H9 (cell line): ENCODE data around the gene XPNPEP2. TPM values are rescaled to one million over a fixed set of nuclear protein-coding genes. Genes with fewer than 3 reads are reported as not detected.

ENCODE experiments used
- DNase-seq: peaks from one replicate; pipeline ENCODE4 v3.0.0-alpha.2; 2017
- H2AFZ ChIP-seq: one replicate; pipeline ENCODE4 v1.6.1; 2013; ENCODE audit warnings: mild to moderate bottlenecking, low read length, control low read depth, moderate library complexity
- H2AK5ac ChIP-seq: 2 replicates; pipeline ENCODE4 v1.6.1; 2013; ENCODE audit warnings: low read length, control low read depth, mixed read lengths; ENCODE audit not compliant: insufficient read length
- H2BK120ac ChIP-seq: one replicate; pipeline ENCODE4 v1.6.1; 2013; ENCODE audit warnings: low read depth, mild to moderate bottlenecking, low read length, control low read depth, inconsistent platforms; ENCODE audit not compliant: poor library complexity, severe bottlenecking
- H2BK12ac ChIP-seq: 2 replicates; pipeline ENCODE4 v1.6.1; 2013; ENCODE audit warnings: low read length, control low read depth, mixed read lengths, low read depth; ENCODE audit not compliant: insufficient read length
- H2BK15ac ChIP-seq: 2 replicates; pipeline ENCODE4 v1.6.1; 2013; ENCODE audit warnings: low read depth, low read length, control low read depth
- H2BK20ac ChIP-seq: one replicate; pipeline ENCODE4 v1.6.1; 2013; ENCODE audit warnings: low read depth, mild to moderate bottlenecking, low read length, control low read depth, inconsistent platforms; ENCODE audit not compliant: poor library complexity, severe bottlenecking
- H2BK5ac ChIP-seq: 2 replicates; pipeline ENCODE4 v1.6.1; 2013; ENCODE audit warnings: low read length, control low read depth, mixed read lengths; ENCODE audit not compliant: insufficient read length
- H3K14ac ChIP-seq: 2 replicates; pipeline ENCODE4 v1.6.1; 2013; ENCODE audit warnings: low read length, control low read depth; ENCODE audit not compliant: insufficient read depth
- H3K18ac ChIP-seq: 2 replicates; pipeline ENCODE4 v1.6.1; 2013; ENCODE audit warnings: low read depth, mild to moderate bottlenecking, mixed read lengths, low read length, control low read depth; ENCODE audit not compliant: insufficient read length
- H3K23ac ChIP-seq: 2 replicates; pipeline ENCODE4 v1.6.1; 2013; ENCODE audit warnings: low read length, control low read depth, mixed read lengths, low read depth; ENCODE audit not compliant: insufficient read length
- H3K23me2 ChIP-seq: 2 replicates; pipeline ENCODE4 v1.6.1; 2013; ENCODE audit warnings: low read depth, mild to moderate bottlenecking, mixed read lengths, low read length, control low read depth; ENCODE audit not compliant: insufficient read length, poor library complexity, severe bottlenecking
- H3K27ac ChIP-seq: 2 replicates; pipeline ENCODE4 v1.5.1; 2013; ENCODE audit warnings: low read length, control low read depth, mixed read lengths, low read depth; ENCODE audit not compliant: insufficient read length
- H3K27me3 ChIP-seq: 2 replicates; pipeline ENCODE4 v1.6.1; 2013; ENCODE audit warnings: low read length, control low read depth, inconsistent platforms; ENCODE audit not compliant: insufficient read depth
- H3K4ac ChIP-seq: 2 replicates; pipeline ENCODE4 v1.6.1; 2013; ENCODE audit warnings: low read depth, mild to moderate bottlenecking, control low read depth, inconsistent platforms, low read length, moderate library complexity
- H3K4me1 ChIP-seq: 2 replicates; pipeline ENCODE4 v1.6.1; 2013; ENCODE audit warnings: low read length, control low read depth, inconsistent platforms; ENCODE audit not compliant: insufficient read depth
- H3K4me2 ChIP-seq: 2 replicates; pipeline ENCODE4 v1.6.1; 2013; ENCODE audit warnings: low read length, control low read depth, mixed read lengths; ENCODE audit not compliant: insufficient read length, insufficient read depth
- H3K56ac ChIP-seq: 2 replicates; pipeline ENCODE4 v1.6.1; 2013; ENCODE audit warnings: low read depth, mild to moderate bottlenecking, mixed read lengths, low read length, control low read depth; ENCODE audit not compliant: insufficient read length
- H3K79me1 ChIP-seq: 2 replicates; pipeline ENCODE4 v1.6.1; 2013; ENCODE audit warnings: low read depth, mild to moderate bottlenecking, moderate library complexity, low read length, control low read depth, inconsistent platforms; ENCODE audit not compliant: insufficient read depth, poor library complexity, severe bottlenecking
- H3K79me2 ChIP-seq: 2 replicates; pipeline ENCODE4 v1.6.1; 2013; ENCODE audit warnings: low read length, control low read depth, inconsistent platforms; ENCODE audit not compliant: insufficient read depth
- H3K9ac ChIP-seq: 2 replicates; pipeline ENCODE4 v1.6.1; 2013; ENCODE audit warnings: low read length, control low read depth, mixed read lengths; ENCODE audit not compliant: insufficient read length; ENCODE audit errors: extremely low read depth
- H3K9me3 ChIP-seq: one replicate; pipeline ENCODE4 v1.6.1; 2013; ENCODE audit warnings: low read depth, low read length, inconsistent platforms; ENCODE audit not compliant: control insufficient read depth
- H3T11ph ChIP-seq: one replicate; pipeline ENCODE4 v1.6.1; 2013; ENCODE audit warnings: mild to moderate bottlenecking, low read length, control low read depth, inconsistent platforms
- H4K20me1 ChIP-seq: one replicate; pipeline ENCODE4 v1.6.1; 2013; ENCODE audit not compliant: control insufficient read depth, insufficient read length, insufficient read depth
- H4K5ac ChIP-seq: 2 replicates; pipeline ENCODE4 v1.6.1; 2013; ENCODE audit warnings: low read depth, mild to moderate bottlenecking, mixed read lengths, low read length, control low read depth; ENCODE audit not compliant: insufficient read length
- H4K8ac ChIP-seq: replicated peaks from 2 replicates; pipeline ENCODE4 v1.6.1; 2013; ENCODE audit warnings: low read length, control low read depth, mixed read lengths, low read depth; ENCODE audit not compliant: insufficient read length
- H4K91ac ChIP-seq: 2 replicates; pipeline ENCODE4 v1.6.1; 2013; ENCODE audit warnings: low read depth, mild to moderate bottlenecking, moderate library complexity, mixed read lengths, low read length, control low read depth; ENCODE audit not compliant: insufficient read length
- H3K27ac Mint-ChIP-seq, 3 experiments: 2 replicates in 2 of 3; 3 replicates in 1 of 3; pipeline ENCODE4 v1.8.0; 2020 to 2021; ENCODE audit warnings: mixed read lengths in 3 of 3, mild to moderate bottlenecking in 1 of 3, moderate library complexity in 1 of 3
- H3K27me3 Mint-ChIP-seq: 2 replicates; pipeline ENCODE4 v1.8.0; 2021; ENCODE audit warnings: low read depth, mild to moderate bottlenecking, moderate library complexity, mixed read lengths
- H3K36me3 Mint-ChIP-seq, 3 experiments: 2 replicates in 2 of 3; 3 replicates in 1 of 3; pipeline ENCODE4 v1.8.0; 2020 to 2021; ENCODE audit warnings: low read depth in 3 of 3, mixed read lengths in 3 of 3; ENCODE audit not compliant: insufficient read depth in 1 of 3
- H3K4me1 Mint-ChIP-seq, 2 experiments: 2 replicates each; pipeline ENCODE4 v1.8.0; 2020; ENCODE audit warnings: mixed read lengths in 2 of 2
- H3K4me3 Mint-ChIP-seq, 2 experiments: 2 replicates in 1 of 2; 3 replicates in 1 of 2; pipeline ENCODE4 v1.8.0; 2020 to 2021; ENCODE audit warnings: mild to moderate bottlenecking in 2 of 2, mixed read lengths in 2 of 2, moderate library complexity in 1 of 2
- H3K9me3 Mint-ChIP-seq, 2 experiments: 2 replicates in 1 of 2; 3 replicates in 1 of 2; pipeline ENCODE4 v1.8.0; 2020; ENCODE audit warnings: mild to moderate bottlenecking in 2 of 2, mixed read lengths in 2 of 2, moderate library complexity in 1 of 2
- CTCF ChIP-seq: fragments of 200-600 bp; sonication (generic); conservative IDR thresholded peaks from 3 replicates; pipeline ENCODE4 v1.8.0; 2021; ENCODE audit warnings: antibody characterized with exemption, mild to moderate bottlenecking
- WGBS: extraction: QIAGEN DNeasy Blood & Tissue Kit; methylation state at CpG from one replicate; pipeline ENCODE4 v1.1.7; 2013; ENCODE audit warnings: missing lambda C conversion rate, low lambda C conversion rate, mixed read lengths; ENCODE audit not compliant: insufficient read length; ENCODE audit errors: extremely low coverage; 5-methylcytosine and 5-hydroxymethylcytosine counted together
- total RNA-seq: library from RNA; stranded (reverse); gene quantifications from 2 replicates; pipeline ENCODE4 v1.2.1, GENCODE V29; 2021

The XPNPEP2 gene
- total RNA-seq, 1 experiment from 2014 or later, result 0.11 TPM

GRCh38 chrX:129787336-129788055, 48.7 kb downstream of the XPNPEP2 start:
- no peak overlapping the region; the same call in 1 of the 2 replicates for H3K14ac ChIP-seq

More at GRCh38 chrX:129787336-129788055, 48.7 kb downstream of the XPNPEP2 start:
- peaks cover 0 to 61% of the 10 kb centered on the region in 2 experiments; a peak in 2 of 5 replicates for H3K9me3 Mint-ChIP-seq
- no peak overlapping the region for H2BK5ac ChIP-seq
- H3T11ph ChIP-seq, result no peak overlapping the region
- no peak overlapping the region for H3K9ac ChIP-seq
- no peaks in the 10 kb centered on the region for H3K9me3 ChIP-seq
- no peak overlapping the region for H2AFZ ChIP-seq
- H2BK20ac ChIP-seq, result no peak overlapping the region
- no peak overlapping the region for H4K8ac ChIP-seq
- no peak overlapping the region for H3K23ac ChIP-seq
- H2BK15ac ChIP-seq, result no peak overlapping the region
- no peak overlapping the region for H3K4me2 ChIP-seq
- H3K27ac ChIP-seq, result no peak overlapping the region
- H3K79me2 ChIP-seq, result no peaks in the 10 kb centered on the region
- H4K5ac ChIP-seq, result no peak overlapping the region
- no peak for TF ChIP-seq CTCF
- H2BK12ac ChIP-seq, result no peak overlapping the region
- no peak overlapping the region for H2AK5ac ChIP-seq
- H3K23me2 ChIP-seq, result no peaks in the 10 kb centered on the region
- no peak for DNase-seq
- H3K18ac ChIP-seq, result no peak overlapping the region
- H3K79me1 ChIP-seq, result no peaks in the 10 kb centered on the region
- H4K20me1 ChIP-seq, result no peaks in the 10 kb centered on the region
- no peak overlapping the region for H2BK120ac ChIP-seq
- H3K27me3 ChIP-seq, result no peaks in the 10 kb centered on the region
- WGBS, result no CpG with 5 or more reads among the region's 11 CpGs
- H3K27ac Mint-ChIP-seq, result no peak overlapping the region
- no peaks in the 10 kb centered on the region for H3K4me1 ChIP-seq
- no peak overlapping the region for H3K4ac ChIP-seq
- H3K56ac ChIP-seq, result no peak overlapping the region
- H3K4me1 Mint-ChIP-seq, result no peaks in the 10 kb centered on the region
- peaks cover 0 to 6% (median 0%) of the 10 kb centered on the region in 3 experiments; a peak in 1 of 7 replicates for H3K36me3 Mint-ChIP-seq
- H4K91ac ChIP-seq, result no peak overlapping the region
- no peak overlapping the region for H3K4me3 Mint-ChIP-seq
- H3K27me3 Mint-ChIP-seq, result peaks cover 9% of the 10 kb centered on the region
